ENCODE results near the gene ETHE1. TPM values are rescaled to one million over a fixed set of nuclear protein-coding genes. Genes with fewer than 3 reads are reported as not detected.

ETHE1 gene
- total RNA-seq, 2 donors from 2014 or later = 13.0 to 15.2 TPM

- H3K4me3 Mint-ChIP-seq = no peak overlapping the region
- 80 to 85% methylated on average over 9 to 10 of the region's 10 CpGs for WGBS, 2 experiments (ENCODE audit: insufficient coverage in 1 of 2, insufficient read length in 1 of 2)
- no peak overlapping the region for H3K9ac ChIP-seq (ENCODE audit: extremely low read depth, low read length, poor library complexity, severe bottlenecking)
- no peak for TF ChIP-seq CTCF (conservative IDR thresholded peaks at IDR 0.05)
- no peaks in the 10 kb centered on the region for H3K4me1 ChIP-seq (ENCODE audit: control insufficient read depth, insufficient read depth, low read length)
- no peak overlapping the region for H3K4me3 ChIP-seq (ENCODE audit: low read length)
- no peak overlapping the region for H3K27ac Mint-ChIP-seq
- H3K27ac ChIP-seq (ENCODE audit: low read depth, low read length) = no peak overlapping the region
- H3K4me1 Mint-ChIP-seq = no peaks in the 10 kb centered on the region
- no peaks in the 10 kb centered on the region for H3K9me3 ChIP-seq (ENCODE audit: control insufficient read depth, low read length)
- H3K9me3 Mint-ChIP-seq = no peaks in the 10 kb centered on the region
- H3K36me3 Mint-ChIP-seq (ENCODE audit: low read depth) = peaks cover 38% of the 10 kb centered on the region
- peaks cover 11% of the 10 kb centered on the region for H3K36me3 ChIP-seq (ENCODE audit: control insufficient read depth, insufficient read depth, low read length)
- no peaks in the 10 kb centered on the region for H3K27me3 Mint-ChIP-seq (ENCODE audit: insufficient read depth)
- H3K27me3 ChIP-seq (ENCODE audit: control insufficient read depth, insufficient read depth, low read length, poor library complexity, severe bottlenecking) = no peaks in the 10 kb centered on the region
- no peak for DNase-seq
Measured at GRCh38 chr19:43563816-43564457, 36.9 kb upstream of the ETHE1 start.

GRCh38 chr19:43562698-43563241, 35.8 kb upstream of the ETHE1 start:
- Mint-ChIP-seq H3K4me3 (no peak overlapping the region), H3K4me1 (no peaks in the 10 kb centered on the region), H3K36me3 (ENCODE audit: low read depth) (peaks cover 39% of the 10 kb centered on the region), H3K27me3 (ENCODE audit: insufficient read depth) (no peaks in the 10 kb centered on the region), H3K9me3 (no peaks in the 10 kb centered on the region), H3K27ac (no peak overlapping the region)
- TF ChIP-seq CTCF (conservative IDR thresholded peaks at IDR 0.05) = no peak
- H3K27ac ChIP-seq (ENCODE audit: low read depth, low read length) = no peak overlapping the region
- H3K36me3 ChIP-seq (ENCODE audit: control insufficient read depth, insufficient read depth, low read length) = peaks cover 11% of the 10 kb centered on the region
- no peak overlapping the region for H3K4me3 ChIP-seq (ENCODE audit: low read length)
- no peaks in the 10 kb centered on the region for H3K4me1 ChIP-seq (ENCODE audit: control insufficient read depth, insufficient read depth, low read length)
- no peaks in the 10 kb centered on the region for H3K27me3 ChIP-seq (ENCODE audit: control insufficient read depth, insufficient read depth, low read length, poor library complexity, severe bottlenecking)
- WGBS, 2 experiments (ENCODE audit: insufficient coverage in 1 of 2, insufficient read length in 1 of 2) = 97 to 98% methylated on average over 7 to 14 of the region's 14 CpGs
- DNase-seq = no peak
- no peak overlapping the region for H3K9ac ChIP-seq (ENCODE audit: extremely low read depth, low read length, poor library complexity, severe bottlenecking)
- no peaks in the 10 kb centered on the region for H3K9me3 ChIP-seq (ENCODE audit: control insufficient read depth, low read length)

GRCh38 chr19:43562226-43562697, 35.3 kb upstream of the ETHE1 start:
- 90 to 99% methylated on average over 2 to 6 of the region's 6 CpGs for WGBS, 2 experiments (ENCODE audit: insufficient coverage in 1 of 2, insufficient read length in 1 of 2)
- no peaks in the 10 kb centered on the region for H3K4me1 ChIP-seq (ENCODE audit: control insufficient read depth, insufficient read depth, low read length)
- H3K4me3 ChIP-seq (ENCODE audit: low read length) = no peak overlapping the region
- H3K9ac ChIP-seq (ENCODE audit: extremely low read depth, low read length, poor library complexity, severe bottlenecking) = no peak overlapping the region
- H3K36me3 ChIP-seq (ENCODE audit: control insufficient read depth, insufficient read depth, low read length) = peaks cover 11% of the 10 kb centered on the region
- H3K9me3 ChIP-seq (ENCODE audit: control insufficient read depth, low read length) = no peaks in the 10 kb centered on the region
- no peaks in the 10 kb centered on the region for H3K4me1 Mint-ChIP-seq
- H3K27ac ChIP-seq (ENCODE audit: low read depth, low read length) = no peak overlapping the region
- no peak for DNase-seq
- H3K27ac Mint-ChIP-seq = no peak overlapping the region
- H3K27me3 ChIP-seq (ENCODE audit: control insufficient read depth, insufficient read depth, low read length, poor library complexity, severe bottlenecking) = no peaks in the 10 kb centered on the region
- TF ChIP-seq CTCF (conservative IDR thresholded peaks at IDR 0.05) = no peak
- no peaks in the 10 kb centered on the region for H3K9me3 Mint-ChIP-seq
- no peak overlapping the region for H3K4me3 Mint-ChIP-seq
- no peaks in the 10 kb centered on the region for H3K27me3 Mint-ChIP-seq (ENCODE audit: insufficient read depth)
- H3K36me3 Mint-ChIP-seq (ENCODE audit: low read depth) = peaks cover 42% of the 10 kb centered on the region

All from endodermal cell (in vitro differentiated cells).